H9 (cell line): ENCODE results near the gene PARP1. TPM values are rescaled to one million over a fixed set of nuclear protein-coding genes. Genes with fewer than 3 reads are reported as not detected.

Source experiments
- DNase-seq: peaks from one replicate; pipeline ENCODE4 v3.0.0-alpha.2; 2017
- H2AFZ ChIP-seq: one replicate; pipeline ENCODE4 v1.6.1; 2013; ENCODE audit warnings: mild to moderate bottlenecking, low read length, control low read depth, moderate library complexity
- H2AK5ac ChIP-seq: 2 replicates; pipeline ENCODE4 v1.6.1; 2013; ENCODE audit warnings: low read length, control low read depth, mixed read lengths; ENCODE audit not compliant: insufficient read length
- H2BK120ac ChIP-seq: one replicate; pipeline ENCODE4 v1.6.1; 2013; ENCODE audit warnings: low read depth, mild to moderate bottlenecking, low read length, control low read depth, inconsistent platforms; ENCODE audit not compliant: poor library complexity, severe bottlenecking
- H2BK12ac ChIP-seq: 2 replicates; pipeline ENCODE4 v1.6.1; 2013; ENCODE audit warnings: low read length, control low read depth, mixed read lengths, low read depth; ENCODE audit not compliant: insufficient read length
- H2BK15ac ChIP-seq: 2 replicates; pipeline ENCODE4 v1.6.1; 2013; ENCODE audit warnings: low read depth, low read length, control low read depth
- H2BK20ac ChIP-seq: one replicate; pipeline ENCODE4 v1.6.1; 2013; ENCODE audit warnings: low read depth, mild to moderate bottlenecking, low read length, control low read depth, inconsistent platforms; ENCODE audit not compliant: poor library complexity, severe bottlenecking
- H2BK5ac ChIP-seq: 2 replicates; pipeline ENCODE4 v1.6.1; 2013; ENCODE audit warnings: low read length, control low read depth, mixed read lengths; ENCODE audit not compliant: insufficient read length
- H3K14ac ChIP-seq: 2 replicates; pipeline ENCODE4 v1.6.1; 2013; ENCODE audit warnings: low read length, control low read depth; ENCODE audit not compliant: insufficient read depth
- H3K18ac ChIP-seq: 2 replicates; pipeline ENCODE4 v1.6.1; 2013; ENCODE audit warnings: low read depth, mild to moderate bottlenecking, mixed read lengths, low read length, control low read depth; ENCODE audit not compliant: insufficient read length
- H3K23ac ChIP-seq: 2 replicates; pipeline ENCODE4 v1.6.1; 2013; ENCODE audit warnings: low read length, control low read depth, mixed read lengths, low read depth; ENCODE audit not compliant: insufficient read length
- H3K23me2 ChIP-seq: 2 replicates; pipeline ENCODE4 v1.6.1; 2013; ENCODE audit warnings: low read depth, mild to moderate bottlenecking, mixed read lengths, low read length, control low read depth; ENCODE audit not compliant: insufficient read length, poor library complexity, severe bottlenecking
- H3K27ac ChIP-seq: 2 replicates; pipeline ENCODE4 v1.5.1; 2013; ENCODE audit warnings: low read length, control low read depth, mixed read lengths, low read depth; ENCODE audit not compliant: insufficient read length
- H3K27me3 ChIP-seq: 2 replicates; pipeline ENCODE4 v1.6.1; 2013; ENCODE audit warnings: low read length, control low read depth, inconsistent platforms; ENCODE audit not compliant: insufficient read depth
- H3K4ac ChIP-seq: 2 replicates; pipeline ENCODE4 v1.6.1; 2013; ENCODE audit warnings: low read depth, mild to moderate bottlenecking, control low read depth, inconsistent platforms, low read length, moderate library complexity
- H3K4me1 ChIP-seq: 2 replicates; pipeline ENCODE4 v1.6.1; 2013; ENCODE audit warnings: low read length, control low read depth, inconsistent platforms; ENCODE audit not compliant: insufficient read depth
- H3K4me2 ChIP-seq: 2 replicates; pipeline ENCODE4 v1.6.1; 2013; ENCODE audit warnings: low read length, control low read depth, mixed read lengths; ENCODE audit not compliant: insufficient read length, insufficient read depth
- H3K56ac ChIP-seq: 2 replicates; pipeline ENCODE4 v1.6.1; 2013; ENCODE audit warnings: low read depth, mild to moderate bottlenecking, mixed read lengths, low read length, control low read depth; ENCODE audit not compliant: insufficient read length
- H3K79me1 ChIP-seq: 2 replicates; pipeline ENCODE4 v1.6.1; 2013; ENCODE audit warnings: low read depth, mild to moderate bottlenecking, moderate library complexity, low read length, control low read depth, inconsistent platforms; ENCODE audit not compliant: insufficient read depth, poor library complexity, severe bottlenecking
- H3K79me2 ChIP-seq: 2 replicates; pipeline ENCODE4 v1.6.1; 2013; ENCODE audit warnings: low read length, control low read depth, inconsistent platforms; ENCODE audit not compliant: insufficient read depth
- H3K9ac ChIP-seq: 2 replicates; pipeline ENCODE4 v1.6.1; 2013; ENCODE audit warnings: low read length, control low read depth, mixed read lengths; ENCODE audit not compliant: insufficient read length; ENCODE audit errors: extremely low read depth
- H3K9me3 ChIP-seq: one replicate; pipeline ENCODE4 v1.6.1; 2013; ENCODE audit warnings: low read depth, low read length, inconsistent platforms; ENCODE audit not compliant: control insufficient read depth
- H3T11ph ChIP-seq: one replicate; pipeline ENCODE4 v1.6.1; 2013; ENCODE audit warnings: mild to moderate bottlenecking, low read length, control low read depth, inconsistent platforms
- H4K20me1 ChIP-seq: one replicate; pipeline ENCODE4 v1.6.1; 2013; ENCODE audit not compliant: control insufficient read depth, insufficient read length, insufficient read depth
- H4K5ac ChIP-seq: 2 replicates; pipeline ENCODE4 v1.6.1; 2013; ENCODE audit warnings: low read depth, mild to moderate bottlenecking, mixed read lengths, low read length, control low read depth; ENCODE audit not compliant: insufficient read length
- H4K8ac ChIP-seq: replicated peaks from 2 replicates; pipeline ENCODE4 v1.6.1; 2013; ENCODE audit warnings: low read length, control low read depth, mixed read lengths, low read depth; ENCODE audit not compliant: insufficient read length
- H4K91ac ChIP-seq: 2 replicates; pipeline ENCODE4 v1.6.1; 2013; ENCODE audit warnings: low read depth, mild to moderate bottlenecking, moderate library complexity, mixed read lengths, low read length, control low read depth; ENCODE audit not compliant: insufficient read length
- H3K27ac Mint-ChIP-seq, 3 experiments: 2 replicates in 2 of 3; 3 replicates in 1 of 3; pipeline ENCODE4 v1.8.0; 2020 to 2021; ENCODE audit warnings: mixed read lengths in 3 of 3, mild to moderate bottlenecking in 1 of 3, moderate library complexity in 1 of 3
- H3K27me3 Mint-ChIP-seq: 2 replicates; pipeline ENCODE4 v1.8.0; 2021; ENCODE audit warnings: low read depth, mild to moderate bottlenecking, moderate library complexity, mixed read lengths
- H3K36me3 Mint-ChIP-seq, 3 experiments: 2 replicates in 2 of 3; 3 replicates in 1 of 3; pipeline ENCODE4 v1.8.0; 2020 to 2021; ENCODE audit warnings: low read depth in 3 of 3, mixed read lengths in 3 of 3; ENCODE audit not compliant: insufficient read depth in 1 of 3
- H3K4me1 Mint-ChIP-seq, 2 experiments: 2 replicates each; pipeline ENCODE4 v1.8.0; 2020; ENCODE audit warnings: mixed read lengths in 2 of 2
- H3K4me3 Mint-ChIP-seq, 2 experiments: 2 replicates in 1 of 2; 3 replicates in 1 of 2; pipeline ENCODE4 v1.8.0; 2020 to 2021; ENCODE audit warnings: mild to moderate bottlenecking in 2 of 2, mixed read lengths in 2 of 2, moderate library complexity in 1 of 2
- H3K9me3 Mint-ChIP-seq, 2 experiments: 2 replicates in 1 of 2; 3 replicates in 1 of 2; pipeline ENCODE4 v1.8.0; 2020; ENCODE audit warnings: mild to moderate bottlenecking in 2 of 2, mixed read lengths in 2 of 2, moderate library complexity in 1 of 2
- WGBS: extraction: QIAGEN DNeasy Blood & Tissue Kit; methylation state at CpG from one replicate; pipeline ENCODE4 v1.1.7; 2013; ENCODE audit warnings: missing lambda C conversion rate, low lambda C conversion rate, mixed read lengths; ENCODE audit not compliant: insufficient read length; ENCODE audit errors: extremely low coverage; 5-methylcytosine and 5-hydroxymethylcytosine counted together
- total RNA-seq: library from RNA; stranded (reverse); gene quantifications from 2 replicates; pipeline ENCODE4 v1.2.1, GENCODE V29; 2021
- TF ChIP-seq, protein P1 (sequence below): fragments of 200-600 bp; sonication (generic); conservative IDR thresholded peaks from 3 replicates; pipeline ENCODE4 v1.8.0; 2021; ENCODE audit warnings: antibody characterized with exemption, mild to moderate bottlenecking

PARP1 gene
- total RNA-seq, 1 experiment from 2014 or later, result 337 TPM

DNA sequence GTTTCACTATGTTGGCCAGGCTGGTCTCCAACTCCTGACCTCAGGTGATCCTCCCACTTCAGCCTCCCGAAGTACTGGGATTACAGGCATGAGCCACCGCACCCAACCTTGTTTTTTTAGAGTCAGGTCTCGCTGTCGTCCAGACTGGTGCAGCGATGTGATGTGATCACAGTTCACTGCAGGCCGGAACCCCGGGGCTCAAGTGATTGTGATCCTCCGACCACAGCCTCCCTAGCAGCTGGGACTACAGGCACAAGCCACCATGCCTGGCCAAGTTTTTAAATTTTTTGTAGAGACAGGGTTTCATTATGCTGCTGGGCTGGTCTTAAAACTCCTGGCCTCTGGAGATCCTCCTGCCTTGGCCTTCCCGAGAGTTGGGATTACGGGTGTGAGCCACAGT, 52.9 kb downstream of the PARP1 start:
- H3K4me3 Mint-ChIP-seq, result no peak overlapping the region
- Histone ChIP-seq H4K8ac (no peak overlapping the region), H3K27ac (no peak overlapping the region), H3K18ac (no peak overlapping the region), H2BK5ac (no peak overlapping the region), H4K91ac (no peak overlapping the region), H3K23ac (no peak overlapping the region), H3K9me3 (no peaks in the 10 kb centered on the region), H2AFZ (no peak overlapping the region), H3K4ac (no peak overlapping the region), H2BK20ac (no peak overlapping the region), H2AK5ac (no peak overlapping the region), H3K79me1 (no peaks in the 10 kb centered on the region), H4K5ac (no peak overlapping the region), H3K23me2 (no peaks in the 10 kb centered on the region), H3K4me1 (no peaks in the 10 kb centered on the region; the same call in 1 of the 2 replicates), H3K79me2 (no peaks in the 10 kb centered on the region), H3K9ac (no peak overlapping the region), H3K56ac (no peak overlapping the region), H3T11ph (no peak overlapping the region), H3K4me2 (no peak overlapping the region), H3K14ac (no peak overlapping the region), H3K27me3 (no peaks in the 10 kb centered on the region), H4K20me1 (no peaks in the 10 kb centered on the region), H2BK120ac (no peak overlapping the region), H2BK15ac (no peak overlapping the region), H2BK12ac (no peak overlapping the region)
- H3K27me3 Mint-ChIP-seq, result no peaks in the 10 kb centered on the region
- H3K4me1 Mint-ChIP-seq, result peaks cover 7 to 12% of the 10 kb centered on the region in 2 experiments; a peak in 3 of 4 replicates
- TF ChIP-seq, protein P1, sequence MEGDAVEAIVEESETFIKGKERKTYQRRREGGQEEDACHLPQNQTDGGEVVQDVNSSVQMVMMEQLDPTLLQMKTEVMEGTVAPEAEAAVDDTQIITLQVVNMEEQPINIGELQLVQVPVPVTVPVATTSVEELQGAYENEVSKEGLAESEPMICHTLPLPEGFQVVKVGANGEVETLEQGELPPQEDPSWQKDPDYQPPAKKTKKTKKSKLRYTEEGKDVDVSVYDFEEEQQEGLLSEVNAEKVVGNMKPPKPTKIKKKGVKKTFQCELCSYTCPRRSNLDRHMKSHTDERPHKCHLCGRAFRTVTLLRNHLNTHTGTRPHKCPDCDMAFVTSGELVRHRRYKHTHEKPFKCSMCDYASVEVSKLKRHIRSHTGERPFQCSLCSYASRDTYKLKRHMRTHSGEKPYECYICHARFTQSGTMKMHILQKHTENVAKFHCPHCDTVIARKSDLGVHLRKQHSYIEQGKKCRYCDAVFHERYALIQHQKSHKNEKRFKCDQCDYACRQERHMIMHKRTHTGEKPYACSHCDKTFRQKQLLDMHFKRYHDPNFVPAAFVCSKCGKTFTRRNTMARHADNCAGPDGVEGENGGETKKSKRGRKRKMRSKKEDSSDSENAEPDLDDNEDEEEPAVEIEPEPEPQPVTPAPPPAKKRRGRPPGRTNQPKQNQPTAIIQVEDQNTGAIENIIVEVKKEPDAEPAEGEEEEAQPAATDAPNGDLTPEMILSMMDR, result no peak
- no CpG with 5 or more reads among the region's 10 CpGs for WGBS
- H3K36me3 Mint-ChIP-seq, result peaks cover 13 to 41% (median 17%) of the 10 kb centered on the region in 3 experiments; a peak in 6 of 7 replicates
- H3K27ac Mint-ChIP-seq, result peak overlapping the region in 1 of 3 experiments; percentile 31; a peak in 2 of 7 replicates
- no peaks in the 10 kb centered on the region for H3K9me3 Mint-ChIP-seq
- no peak for DNase-seq
